Tibial nerve (tissue), 4 donors: ENCODE data around the gene MET.

Experiments
- CTCF ChIP-seq, 5 experiments: fragments of 200-600 bp in 3 of 5; fragments of 450-650 bp in 2 of 5; sonication (generic) in 3 of 5; IDR thresholded peaks; one replicate each; pipeline ENCODE4 v1.5.1; 2016 to 2019; ENCODE audit warnings: antibody characterized with exemption in 5 of 5, mild to moderate bottlenecking in 3 of 5, moderate library complexity in 2 of 5
- EP300 ChIP-seq, 2 donors: sonication (generic); formaldehyde crosslinking; IDR thresholded peaks; one replicate each; pipeline ENCODE4 v1.6.1; 2017; ENCODE audit warnings: antibody characterized with exemption in 2 of 2, mild to moderate bottlenecking in 1 of 2
- POLR2A ChIP-seq, 2 donors: fragments of 450-650 bp; IDR thresholded peaks; one replicate each; pipeline ENCODE4 v1.6.1; 2017; ENCODE audit warnings: antibody characterized with exemption in 2 of 2, mild to moderate bottlenecking in 2 of 2, moderate library complexity in 2 of 2

DNA sequence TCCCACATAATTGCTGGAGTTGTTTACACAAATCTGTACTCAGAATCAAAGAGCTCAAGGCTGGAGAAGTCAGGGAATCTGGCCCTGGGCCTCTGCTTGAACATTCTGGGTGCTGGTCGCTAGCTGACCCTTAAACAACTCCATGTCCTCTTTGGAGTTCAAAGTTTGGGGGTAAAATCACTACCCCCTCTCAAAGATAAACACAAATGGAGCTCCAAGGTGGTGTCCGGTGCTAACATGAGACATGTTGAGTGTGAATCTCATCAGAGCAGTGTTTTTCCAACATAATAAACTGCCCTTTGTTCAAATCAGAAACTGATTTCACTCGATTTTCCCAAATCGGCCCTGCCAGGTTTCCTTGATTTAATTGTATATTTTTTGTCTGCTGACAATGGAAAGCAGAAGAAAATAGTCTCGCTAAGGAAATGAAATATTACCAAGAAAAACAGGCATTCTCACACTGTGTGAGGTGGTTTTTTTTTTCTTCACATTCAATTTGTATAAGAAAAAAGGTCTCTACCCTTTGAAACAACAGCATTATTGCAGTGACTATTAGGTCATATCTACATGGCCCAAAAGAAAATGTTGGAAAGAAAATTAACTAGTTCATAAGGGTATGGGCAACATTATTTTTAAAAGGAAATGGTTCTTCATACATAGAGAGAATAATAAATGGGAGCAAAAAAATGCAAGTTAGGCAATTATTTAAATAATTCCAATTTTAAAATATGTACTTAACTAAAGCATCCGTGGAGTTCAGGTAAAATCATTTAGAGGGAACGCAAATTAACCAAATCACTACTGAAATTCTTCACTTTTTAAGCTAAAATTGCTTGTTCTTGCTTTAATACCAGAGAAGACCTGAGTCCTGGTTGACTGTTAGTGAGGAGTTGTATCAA, 134.3 kb downstream of the MET start:
- TF ChIP-seq CTCF (IDR thresholded peaks at IDR 0.05) (no peak), POLR2A (IDR thresholded peaks at IDR 0.05) (no peak), EP300 (IDR thresholded peaks at IDR 0.05) (no peak)
